ENCODE measurements around the gene ADD1.
A peak's percentile ranks its signal among the peaks of the same experiment; 100 is the strongest.
"Not testable (repeated sequence)": the region's sequence is repeated elsewhere in the genome, so short reads cannot be mapped to it uniquely, and the experiment has no call there.

ADD1 gene

GRCh38 chr4:2950221-2950989 is 106.8 kb downstream of the ADD1 start:
- no peak for DNase-seq

GRCh38 chr4:2953496-2953895 is 109.9 kb downstream of the ADD1 start:
- DNase-seq, result no peak

GRCh38 chr4:2954358-2955185 is 110.9 kb downstream of the ADD1 start:
- no peak for DNase-seq

GRCh38 chr4:2955186-2956044 is 111.8 kb downstream of the ADD1 start:
- DNase-seq, result not testable (repeated sequence)

- DNase-seq, result no peak
These were observed 114.8 kb downstream of the ADD1 start for GRCh38 chr4:2958446-2958845.

- not testable (repeated sequence) for DNase-seq
These were observed 116.8 kb downstream of the ADD1 start for GRCh38 chr4:2960450-2960849.

GRCh38 chr4:2961421-2961810 is 117.8 kb downstream of the ADD1 start:
- DNase-seq, result no peak

GRCh38 chr4:2961811-2962441 is 118.3 kb downstream of the ADD1 start:
- DNase-seq, result no peak

- no peak for DNase-seq
These were observed 119.0 kb downstream of the ADD1 start for GRCh38 chr4:2962614-2963174.

- DNase-seq, result peak; percentile 67
These were observed 119.7 kb downstream of the ADD1 start, which contains the start of the genes GRK4 and NOP14 for GRCh38 chr4:2963175-2963965. TSS of gene GRK4 (plus strand) at chr4:2963571. CDS start at chr4:2964071, 500 bp downstream. TSS of gene NOP14 (minus strand) at chr4:2963406. CDS start at chr4:2963319, 87 bp downstream.

- DNase-seq, result no peak
These were observed 120.4 kb downstream of the ADD1 start for GRCh38 chr4:2963966-2964471.

- DNase-seq, result no peak
These were observed 121.1 kb downstream of the ADD1 start for GRCh38 chr4:2964706-2965258.

- no peak for DNase-seq
These were observed 121.6 kb downstream of the ADD1 start for GRCh38 chr4:2965262-2965661.

- DNase-seq, result no peak
These were observed 124.7 kb downstream of the ADD1 start for GRCh38 chr4:2968381-2968780.

- DNase-seq, result no peak
These were observed 127.6 kb downstream of the ADD1 start for GRCh38 chr4:2971275-2971674.

- no peak for DNase-seq
These were observed 133.8 kb downstream of the ADD1 start for GRCh38 chr4:2977211-2978088.
